CD4-positive, alpha-beta T cell (primary cell): Measurements from ENCODE around the gene SAE1. TPM values are rescaled to one million over a fixed set of nuclear protein-coding genes. Genes with fewer than 3 reads are reported as not detected.

ENCODE experiments used
- ATAC-seq: fragments of 200-7000 bp; cut with Tn5 transposase; one replicate; pipeline ENCODE4 v1.10.0; 2022; ENCODE audit warnings: mild to moderate bottlenecking; ENCODE audit not compliant: poor library complexity
- CTCF ChIA-PET: fragments of 350-600 bp; sonication (Branson Sonifier 250); formaldehyde crosslinking; loops from one replicate; lab custom pipeline; 2021; ENCODE audit warnings: antibody characterized with exemption, inconsistent platforms; lab: Charles Lee
- POLR2A ChIA-PET: fragments of 350-600 bp; sonication (Branson Sonifier 250); formaldehyde crosslinking; loops from one replicate; lab custom pipeline; 2021; ENCODE audit warnings: antibody characterized with exemption, inconsistent platforms; lab: Charles Lee
- DNase-seq, 14 experiments: peaks; one replicate each; pipeline ENCODE4 v3.0.0-alpha.2; 2013 to 2020; ENCODE audit warnings: mixed read lengths in 2 of 14
- H3K27ac ChIP-seq, 2 donors: one replicate each; pipeline versions ENCODE4 v1.5.1 to v1.7.0; 2013; ENCODE audit warnings: low read length in 2 of 2, low read depth in 1 of 2, mild to moderate bottlenecking in 1 of 2
- H3K27me3 ChIP-seq, 2 experiments: 1 replicate in 1 of 2; 2 replicates in 1 of 2; pipeline versions ENCODE4 v1.6.1 to v1.7.0; 2013; ENCODE audit warnings: low read length in 2 of 2, control low read depth in 1 of 2, mild to moderate bottlenecking in 1 of 2, moderate library complexity in 1 of 2; ENCODE audit not compliant: insufficient read depth in 2 of 2, control insufficient read depth in 1 of 2
- H3K36me3 ChIP-seq: one replicate; pipeline ENCODE4 v1.6.1; 2013; ENCODE audit warnings: low read length, control low read depth; ENCODE audit not compliant: insufficient read depth
- H3K4me1 ChIP-seq: one replicate; pipeline ENCODE4 v1.6.1; 2013; ENCODE audit warnings: low read length, control low read depth; ENCODE audit not compliant: insufficient read depth
- H3K4me3 ChIP-seq: one replicate; pipeline ENCODE4 v1.5.1; 2013; ENCODE audit warnings: mild to moderate bottlenecking, low read length, moderate library complexity
- H3K9me3 ChIP-seq, 2 experiments: 1 replicate in 1 of 2; 2 replicates in 1 of 2; pipeline versions ENCODE4 v1.6.1 to v1.7.0; 2013; ENCODE audit warnings: low read length in 2 of 2, mild to moderate bottlenecking in 2 of 2, control low read depth in 1 of 2, moderate library complexity in 1 of 2; ENCODE audit not compliant: control insufficient read depth in 1 of 2, insufficient read depth in 1 of 2
- H3K27ac Mint-ChIP-seq: one replicate; pipeline ENCODE4 v1.8.0; 2020; ENCODE audit warnings: mixed read lengths
- H3K27me3 Mint-ChIP-seq: one replicate; pipeline ENCODE4 v1.8.0; 2021; ENCODE audit warnings: mixed read lengths
- H3K36me3 Mint-ChIP-seq: one replicate; pipeline ENCODE4 v1.8.0; 2021; ENCODE audit warnings: low read depth, mixed read lengths
- H3K4me1 Mint-ChIP-seq: one replicate; pipeline ENCODE4 v1.8.0; 2021; ENCODE audit warnings: low read depth, mixed read lengths
- H3K4me3 Mint-ChIP-seq: one replicate; pipeline ENCODE4 v1.8.0; 2020; ENCODE audit warnings: mild to moderate bottlenecking, mixed read lengths
- H3K9me3 Mint-ChIP-seq: one replicate; pipeline ENCODE4 v1.8.0; 2020; ENCODE audit warnings: mixed read lengths
- intact Hi-C, 2 experiments: fragments of 100-400 bp; cut with DNase I in 1 of 2; cut with micrococcal nuclease in 1 of 2; formaldehyde crosslinking; loops; one replicate each; pipeline versions ENCODE4 v1.15.1 to v1.9.0; 2023 to 2025; cut with DNase I, micrococcal nuclease
- total RNA-seq, 174 experiments: library from RNA in 2 of 174; stranded (reverse) in 2 of 174; gene quantifications; one replicate each; pipeline ENCODE4 v1.2.3 and lab custom pipeline; 2021 to 2026
- TF ChIP-seq, protein P1 (sequence below): fragments of 200-600 bp; IDR thresholded peaks from one replicate; pipeline ENCODE4 v1.8.0; 2022; ENCODE audit warnings: antibody characterized with exemption, mild to moderate bottlenecking

The SAE1 gene
- total RNA-seq, 2 experiments from 2014 or later: 29.6 to 30.9 TPM

DNA sequence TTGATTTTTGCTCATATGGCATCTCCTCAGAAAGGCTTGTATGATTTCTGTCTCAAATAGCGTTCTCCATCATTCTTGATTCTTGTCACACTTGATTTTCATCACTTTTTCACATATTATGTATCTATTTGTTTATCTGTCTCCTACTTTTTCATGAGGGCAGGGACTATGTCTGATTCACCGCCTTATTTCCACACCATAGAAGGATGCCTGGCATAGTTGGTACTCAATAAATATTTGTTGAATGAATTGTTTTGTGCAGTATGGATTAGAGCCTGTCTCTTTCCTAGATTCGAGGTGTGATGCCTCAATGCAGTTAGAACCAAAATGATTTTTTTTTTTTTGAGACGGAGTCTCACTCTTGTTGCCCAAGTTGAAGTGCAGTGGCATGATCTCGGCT lies 12.1 kb downstream of the SAE1 start:
- H3K27ac ChIP-seq: no peak overlapping the region
- H3K4me1 Mint-ChIP-seq: peaks cover 53% of the 10 kb centered on the region
- CTCF ChIA-PET: interaction anchor here (0.8 to 1.3 kb wide), 3 partner anchors 11 to 101 kb away, joined by 4 to 8 read pairs (median 6); partner anchors contain the start of gene SAE1
- ATAC-seq (no peak), DNase-seq (no peak)
- H3K27me3 ChIP-seq: no peaks in the 10 kb centered on the region
- no peak overlapping the region for H3K4me3 Mint-ChIP-seq
- TF ChIP-seq, protein P1, sequence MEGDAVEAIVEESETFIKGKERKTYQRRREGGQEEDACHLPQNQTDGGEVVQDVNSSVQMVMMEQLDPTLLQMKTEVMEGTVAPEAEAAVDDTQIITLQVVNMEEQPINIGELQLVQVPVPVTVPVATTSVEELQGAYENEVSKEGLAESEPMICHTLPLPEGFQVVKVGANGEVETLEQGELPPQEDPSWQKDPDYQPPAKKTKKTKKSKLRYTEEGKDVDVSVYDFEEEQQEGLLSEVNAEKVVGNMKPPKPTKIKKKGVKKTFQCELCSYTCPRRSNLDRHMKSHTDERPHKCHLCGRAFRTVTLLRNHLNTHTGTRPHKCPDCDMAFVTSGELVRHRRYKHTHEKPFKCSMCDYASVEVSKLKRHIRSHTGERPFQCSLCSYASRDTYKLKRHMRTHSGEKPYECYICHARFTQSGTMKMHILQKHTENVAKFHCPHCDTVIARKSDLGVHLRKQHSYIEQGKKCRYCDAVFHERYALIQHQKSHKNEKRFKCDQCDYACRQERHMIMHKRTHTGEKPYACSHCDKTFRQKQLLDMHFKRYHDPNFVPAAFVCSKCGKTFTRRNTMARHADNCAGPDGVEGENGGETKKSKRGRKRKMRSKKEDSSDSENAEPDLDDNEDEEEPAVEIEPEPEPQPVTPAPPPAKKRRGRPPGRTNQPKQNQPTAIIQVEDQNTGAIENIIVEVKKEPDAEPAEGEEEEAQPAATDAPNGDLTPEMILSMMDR: no peak
- H3K4me3 ChIP-seq: no peak overlapping the region
- peaks cover 23% of the 10 kb centered on the region for H3K36me3 ChIP-seq
- POLR2A ChIA-PET: interaction anchor here (0.8 kb wide), 1 partner anchor 30 kb away, joined by 3 read pairs; the partner anchor contains the start of gene ZC3H4
- intact Hi-C loops: no loop called here
- no peaks in the 10 kb centered on the region for H3K27me3 Mint-ChIP-seq
- H3K36me3 Mint-ChIP-seq: peaks cover 49% of the 10 kb centered on the region
- H3K27ac Mint-ChIP-seq: no peak overlapping the region
- no peaks in the 10 kb centered on the region for H3K9me3 ChIP-seq
- peaks cover 38% of the 10 kb centered on the region for H3K4me1 ChIP-seq
- no peaks in the 10 kb centered on the region for H3K9me3 Mint-ChIP-seq

DNA sequence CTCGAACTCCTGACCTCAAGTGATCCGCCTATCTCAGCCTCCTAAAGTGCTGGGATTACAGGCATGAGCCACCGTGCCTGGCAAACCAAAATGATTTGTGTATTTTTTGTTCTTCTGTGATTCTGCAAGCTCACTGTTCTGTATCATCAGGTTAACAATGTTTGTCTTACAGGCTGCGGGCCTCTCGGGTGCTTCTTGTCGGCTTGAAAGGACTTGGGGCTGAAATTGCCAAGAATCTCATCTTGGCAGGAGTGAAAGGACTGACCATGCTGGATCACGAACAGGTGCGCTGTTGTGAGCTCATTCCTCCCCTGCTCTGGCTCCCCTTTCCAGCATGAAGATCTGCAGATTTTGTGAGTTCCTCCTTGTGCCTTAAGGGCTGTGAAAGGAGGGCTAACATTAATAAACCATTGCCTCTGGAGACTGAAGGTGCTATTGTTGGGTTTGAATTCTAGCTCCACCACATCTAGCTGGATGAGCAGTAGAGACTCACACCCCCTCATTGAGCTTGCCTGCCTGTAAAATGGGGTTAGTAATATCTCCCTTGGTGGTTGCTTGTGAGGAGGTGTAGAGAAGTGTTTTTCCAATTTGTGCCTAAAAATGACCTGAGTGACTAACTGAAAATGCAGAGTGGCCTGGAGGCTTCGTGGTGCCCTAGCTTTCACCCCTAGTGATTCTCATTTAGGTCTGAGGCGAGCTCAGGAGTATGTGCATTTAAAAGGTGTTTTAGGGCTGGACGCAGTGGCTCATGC lies 12.9 kb downstream of the SAE1 start:
- no peaks in the 10 kb centered on the region for H3K27me3 ChIP-seq
- no peak overlapping the region for H3K4me3 Mint-ChIP-seq
- ATAC-seq (no peak), DNase-seq (no peak)
- H3K36me3 ChIP-seq: peaks cover 23% of the 10 kb centered on the region
- H3K4me1 ChIP-seq: peaks cover 42% of the 10 kb centered on the region
- H3K9me3 ChIP-seq: no peaks in the 10 kb centered on the region
- ChIA-PET POLR2A (interaction anchor here (0.8 to 1.2 kb wide), 2 partner anchors 30 to 131 kb away, joined by 3 to 4 read pairs; partner anchors contain the start of genes INAFM1 and ZC3H4), CTCF (interaction anchor here (0.8 to 1.3 kb wide), 3 partner anchors 12 to 101 kb away, joined by 4 to 8 read pairs (median 6); partner anchors contain the start of gene SAE1)
- H3K27ac Mint-ChIP-seq: no peak overlapping the region
- TF ChIP-seq, protein P1: no peak
- intact Hi-C loops: loop anchor here in 1 of 2 experiments (2.0 kb wide), 1 partner anchor 13 kb away; the partner anchor contains the start of gene SAE1
- H3K9me3 Mint-ChIP-seq: no peaks in the 10 kb centered on the region
- no peaks in the 10 kb centered on the region for H3K27me3 Mint-ChIP-seq
- peaks cover 49% of the 10 kb centered on the region for H3K36me3 Mint-ChIP-seq
- H3K27ac ChIP-seq: no peak overlapping the region
- H3K4me1 Mint-ChIP-seq: peaks cover 56% of the 10 kb centered on the region
- no peak overlapping the region for H3K4me3 ChIP-seq

DNA sequence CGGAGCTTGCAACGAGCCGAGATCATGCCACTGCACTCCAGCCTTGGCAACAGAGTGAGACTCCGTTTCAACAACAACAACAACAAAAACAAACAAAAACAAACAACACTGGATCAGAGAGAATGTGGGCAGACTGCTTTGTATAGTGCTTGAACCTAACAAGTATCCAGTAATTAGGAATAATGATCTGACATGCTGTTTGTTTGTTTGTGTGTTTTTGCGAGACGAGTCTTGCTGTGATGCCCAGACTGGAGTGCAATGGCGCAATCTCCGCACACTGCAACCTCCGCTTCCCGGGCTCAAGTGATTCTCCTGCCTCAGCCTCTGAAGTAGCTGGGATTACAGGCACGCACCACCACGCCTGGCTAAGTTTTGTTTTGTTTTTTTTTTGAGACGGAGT lies 14.0 kb downstream of the SAE1 start:
- no peak overlapping the region for H3K4me3 Mint-ChIP-seq
- no peak for ATAC-seq
- TF ChIP-seq, protein P1: no peak
- H3K4me1 Mint-ChIP-seq: peaks cover 51% of the 10 kb centered on the region
- H3K9me3 Mint-ChIP-seq: no peaks in the 10 kb centered on the region
- ChIA-PET POLR2A (interaction anchor here (1.2 to 2.0 kb wide), 6 partner anchors 31 to 130 kb away, joined by 3 to 14 read pairs (median 6); partner anchors contain the start of genes INAFM1 and ZC3H4), CTCF (interaction anchor here (2.3 to 3.5 kb wide), 3 partner anchors 10 to 66 kb away, joined by 5 to 21 read pairs (median 17); partner anchors contain the start of gene SAE1)
- H3K27ac Mint-ChIP-seq: no peak overlapping the region
- Histone ChIP-seq H3K4me1 (peaks cover 49% of the 10 kb centered on the region), H3K36me3 (peaks cover 23% of the 10 kb centered on the region), H3K27ac (no peak overlapping the region), H3K27me3 (no peaks in the 10 kb centered on the region), H3K9me3 (no peaks in the 10 kb centered on the region), H3K4me3 (no peak overlapping the region)
- peaks cover 44% of the 10 kb centered on the region for H3K36me3 Mint-ChIP-seq
- DNase-seq: no peak
- intact Hi-C loops: loop anchor here in 1 of 2 experiments (2.0 to 5.0 kb wide), 3 partner anchors 14 to 248 kb away; partner anchors contain the start of gene SAE1
- H3K27me3 Mint-ChIP-seq: no peaks in the 10 kb centered on the region
